Measurements from ENCODE around the gene PARP8.
"Not testable (repeated sequence)": the region's sequence is repeated elsewhere in the genome, so short reads cannot be mapped to it uniquely, and the experiment has no call there.

Gene PARP8

DNA sequence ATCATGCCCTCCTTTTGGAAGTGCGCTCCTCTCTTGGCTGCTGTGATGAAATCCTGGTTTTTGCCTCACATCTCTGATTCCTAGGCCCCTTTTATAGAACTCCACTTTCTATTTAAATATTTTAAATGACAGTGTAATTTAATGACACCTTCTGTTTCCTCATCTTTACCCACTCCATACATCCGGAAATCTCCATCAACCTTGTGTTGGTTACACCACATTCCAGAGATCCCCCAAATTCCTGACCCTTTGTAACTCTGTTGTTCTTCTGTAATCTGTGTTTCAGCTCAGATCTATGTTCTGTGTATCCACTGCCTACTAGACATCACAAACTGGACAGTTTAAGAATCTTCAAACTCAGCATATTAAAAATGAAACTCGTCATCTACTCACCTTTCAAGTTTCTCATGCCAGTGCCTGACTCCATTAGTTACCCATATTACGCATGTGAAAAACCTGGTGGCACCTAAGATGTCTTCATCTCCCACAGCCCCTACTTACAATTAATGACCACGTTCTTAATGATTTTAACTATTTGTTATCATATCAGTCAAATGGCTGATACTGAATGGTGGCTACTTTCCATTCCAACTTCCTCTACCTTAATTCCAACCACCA, 25.1 kb downstream of the PARP8 start:
- TF ChIP-seq, protein P1, sequence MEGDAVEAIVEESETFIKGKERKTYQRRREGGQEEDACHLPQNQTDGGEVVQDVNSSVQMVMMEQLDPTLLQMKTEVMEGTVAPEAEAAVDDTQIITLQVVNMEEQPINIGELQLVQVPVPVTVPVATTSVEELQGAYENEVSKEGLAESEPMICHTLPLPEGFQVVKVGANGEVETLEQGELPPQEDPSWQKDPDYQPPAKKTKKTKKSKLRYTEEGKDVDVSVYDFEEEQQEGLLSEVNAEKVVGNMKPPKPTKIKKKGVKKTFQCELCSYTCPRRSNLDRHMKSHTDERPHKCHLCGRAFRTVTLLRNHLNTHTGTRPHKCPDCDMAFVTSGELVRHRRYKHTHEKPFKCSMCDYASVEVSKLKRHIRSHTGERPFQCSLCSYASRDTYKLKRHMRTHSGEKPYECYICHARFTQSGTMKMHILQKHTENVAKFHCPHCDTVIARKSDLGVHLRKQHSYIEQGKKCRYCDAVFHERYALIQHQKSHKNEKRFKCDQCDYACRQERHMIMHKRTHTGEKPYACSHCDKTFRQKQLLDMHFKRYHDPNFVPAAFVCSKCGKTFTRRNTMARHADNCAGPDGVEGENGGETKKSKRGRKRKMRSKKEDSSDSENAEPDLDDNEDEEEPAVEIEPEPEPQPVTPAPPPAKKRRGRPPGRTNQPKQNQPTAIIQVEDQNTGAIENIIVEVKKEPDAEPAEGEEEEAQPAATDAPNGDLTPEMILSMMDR (IDR thresholded peaks at IDR 0.05; ENCODE audit: low read depth, low read length) = no peak
- H3K4me3 ChIP-seq (ENCODE audit: low read depth, low read length) = no peak overlapping the region

DNA sequence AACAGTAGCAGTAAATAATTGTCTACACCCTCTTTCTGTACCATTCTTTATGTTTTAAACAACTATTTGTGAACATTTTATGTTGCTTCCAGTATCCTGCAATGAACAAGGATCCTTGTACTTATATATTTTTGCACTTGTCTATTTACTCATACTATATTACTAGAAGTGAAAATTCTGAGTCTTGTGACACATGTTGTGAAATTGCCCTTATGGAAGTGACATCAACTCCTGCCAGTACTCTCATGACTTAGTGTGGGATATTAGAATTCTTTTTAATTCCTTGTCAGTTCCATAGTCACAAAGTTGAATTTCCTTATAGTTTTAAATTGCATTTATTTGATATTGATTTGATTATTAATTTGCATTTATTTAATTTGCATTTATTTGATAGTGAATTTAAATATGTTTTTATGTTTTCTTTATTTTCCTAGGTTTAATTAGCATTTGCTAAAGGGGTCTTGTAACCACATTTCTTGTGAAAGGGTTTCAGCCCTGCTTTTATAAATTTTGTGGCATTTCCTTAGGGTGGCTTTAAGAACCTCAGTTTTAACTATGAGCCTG, 27.7 kb downstream of the PARP8 start:
- H3K4me3 ChIP-seq (ENCODE audit: low read depth, low read length) = no peak overlapping the region
- TF ChIP-seq, protein P1 (IDR thresholded peaks at IDR 0.05; ENCODE audit: low read depth, low read length) = no peak

DNA sequence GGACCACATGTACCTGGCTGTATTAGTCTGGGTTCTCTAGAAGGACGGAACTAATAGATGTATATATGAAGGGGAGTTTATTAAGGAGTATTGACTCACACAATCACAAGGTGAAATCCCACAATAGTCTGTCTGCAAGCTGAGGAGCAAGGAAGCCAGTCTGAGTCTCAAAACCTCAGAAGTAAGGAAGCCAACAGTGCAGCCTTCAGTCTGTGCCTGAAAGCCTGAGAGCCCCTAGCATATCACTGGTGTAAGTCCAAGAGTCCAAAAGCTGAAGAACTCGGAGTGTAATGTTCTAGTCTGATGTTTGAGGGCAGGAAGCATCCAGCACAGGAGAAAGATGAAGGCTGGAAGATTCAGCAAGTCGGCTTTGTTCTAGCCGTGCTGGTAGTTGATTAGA, 28.2 kb downstream of the PARP8 start:
- H3K4me3 ChIP-seq (ENCODE audit: low read depth, low read length) = not testable (repeated sequence)

DNA sequence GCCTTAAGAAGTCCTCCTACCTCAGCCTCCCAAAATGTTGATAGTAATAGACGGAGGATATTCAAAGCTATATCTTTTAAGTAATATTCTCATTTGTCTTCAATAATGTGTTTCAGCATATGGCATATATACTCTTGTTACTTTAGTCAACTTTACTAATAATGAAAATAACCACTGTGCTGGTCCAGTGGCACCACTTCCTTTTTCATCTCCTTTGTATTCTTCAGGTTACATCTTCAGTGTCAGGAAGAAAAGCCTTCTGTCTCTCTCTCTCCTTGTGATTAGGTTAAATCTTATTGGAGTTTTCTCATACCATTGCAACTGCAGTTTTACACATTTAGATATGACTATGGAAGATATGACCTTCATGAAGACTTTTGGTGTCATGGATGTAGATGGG, 31.3 kb downstream of the PARP8 start:
- TF ChIP-seq, protein P1 (IDR thresholded peaks at IDR 0.05; ENCODE audit: low read depth, low read length) = no peak
- H3K4me3 ChIP-seq (ENCODE audit: low read depth, low read length) = no peak overlapping the region

DNA sequence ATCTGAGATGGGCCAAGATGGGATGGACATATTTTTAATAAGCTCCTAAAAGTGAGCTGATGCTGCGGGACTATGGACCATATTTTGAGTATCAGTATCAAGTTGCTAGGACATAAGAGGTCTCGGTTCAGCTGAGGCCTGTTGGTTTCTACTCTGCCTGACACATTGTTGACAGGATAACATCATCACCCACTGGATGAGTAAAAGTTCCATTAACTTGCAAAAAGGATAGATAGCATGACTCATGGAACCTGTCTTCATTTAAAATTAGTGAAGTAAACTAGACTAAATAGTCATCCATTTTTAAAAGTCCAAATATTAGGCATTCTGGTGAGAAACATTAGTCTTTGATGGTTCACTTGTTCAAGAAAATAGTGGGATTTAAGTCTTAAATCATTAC, 33.3 kb downstream of the PARP8 start:
- no peak overlapping the region for H3K4me3 ChIP-seq (ENCODE audit: low read depth, low read length)
- TF ChIP-seq, protein P1 (IDR thresholded peaks at IDR 0.05; ENCODE audit: low read depth, low read length) = no peak

DNA sequence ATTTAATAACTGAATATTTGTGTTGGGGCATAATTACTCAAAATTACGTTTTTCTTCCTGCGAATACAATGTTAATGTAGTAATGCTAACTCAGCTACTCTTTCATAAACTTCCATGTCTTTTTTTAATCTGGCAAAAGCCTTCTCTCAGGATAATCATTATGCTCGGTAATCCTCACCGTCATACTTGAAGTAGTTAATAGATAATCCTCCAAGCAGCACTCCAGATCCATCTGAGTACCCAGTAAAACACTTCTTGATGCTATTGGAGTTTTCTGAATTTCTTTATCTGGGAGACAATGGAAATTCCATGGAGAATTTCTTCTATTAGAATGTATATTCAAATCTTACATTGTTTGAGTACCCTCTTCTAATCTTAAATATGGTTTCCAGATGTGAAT, 34.3 kb downstream of the PARP8 start:
- TF ChIP-seq, protein P1 (IDR thresholded peaks at IDR 0.05; ENCODE audit: low read depth, low read length) = no peak
- H3K4me3 ChIP-seq (ENCODE audit: low read depth, low read length) = no peak overlapping the region

DNA sequence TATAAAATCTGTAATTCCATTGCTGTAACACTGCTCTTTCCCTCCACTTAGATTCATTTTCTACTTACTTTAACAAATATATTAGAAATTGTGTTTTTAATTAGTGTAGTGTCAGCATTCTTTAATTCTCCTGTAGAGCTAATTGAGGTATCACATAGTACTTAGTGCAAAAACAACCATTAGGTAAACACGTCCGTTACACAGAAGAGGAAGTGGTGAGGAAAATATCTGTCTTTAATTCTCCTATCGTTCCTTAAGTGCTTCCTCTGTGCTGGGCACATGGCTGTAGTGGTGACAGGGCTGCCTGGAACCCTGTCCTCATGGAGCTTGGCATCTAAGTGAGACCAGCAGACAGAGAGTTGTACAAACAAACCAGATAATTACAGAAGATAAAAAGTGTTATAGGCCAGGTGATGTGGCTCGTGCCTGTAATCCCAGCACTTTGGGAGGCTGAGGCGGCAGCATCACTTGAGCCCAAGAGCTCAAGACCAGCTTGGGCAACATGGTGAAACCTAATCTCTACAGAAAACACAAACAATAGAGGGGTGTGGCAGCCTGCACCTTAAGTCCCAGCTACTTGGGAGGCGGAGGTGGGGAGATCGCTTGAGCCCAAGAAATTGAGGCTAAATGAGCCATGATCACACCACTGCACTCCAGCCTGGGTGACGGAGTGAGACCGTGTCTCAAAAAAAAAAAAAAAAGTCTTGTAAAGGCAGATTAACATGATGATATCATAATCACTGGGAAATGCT, 36.4 kb downstream of the PARP8 start:
- H3K4me3 ChIP-seq (ENCODE audit: low read depth, low read length) = no peak overlapping the region
- TF ChIP-seq, protein P1 (IDR thresholded peaks at IDR 0.05; ENCODE audit: low read depth, low read length) = no peak
